B cell (primary cell): Measurements from ENCODE around the gene TMEM92. TPM values are rescaled to one million over a fixed set of nuclear protein-coding genes. Genes with fewer than 3 reads are reported as not detected.

ENCODE experiments used
- ATAC-seq: fragments of 200-7000 bp; cut with Tn5 transposase; one replicate; pipeline ENCODE4 v1.10.0; 2021; ENCODE audit warnings: low read depth, mild to moderate bottlenecking, moderate number of reproducible peaks, moderate library complexity
- CTCF ChIA-PET: fragments of 350-600 bp; sonication (Branson Sonifier 250); formaldehyde crosslinking; loops from one replicate; lab custom pipeline; 2021; ENCODE audit warnings: antibody characterized with exemption, inconsistent platforms; lab: Charles Lee
- POLR2A ChIA-PET: fragments of 350-600 bp; sonication (Branson Sonifier 250); formaldehyde crosslinking; loops from one replicate; lab custom pipeline; 2021; ENCODE audit warnings: antibody characterized with exemption; lab: Charles Lee
- DNase-seq: peaks from one replicate; pipeline ENCODE4 v3.0.0; 2013
- H2AFZ ChIP-seq: 2 replicates; pipeline ENCODE4 v1.6.1; 2012; ENCODE audit warnings: mild to moderate bottlenecking, low read depth, low read length; ENCODE audit not compliant: insufficient read depth, poor library complexity, severe bottlenecking
- H3K27ac ChIP-seq, 2 donors: 1 replicate in 1 of 2; 2 replicates in 1 of 2; pipeline ENCODE4 v1.5.1; 2012 to 2013; ENCODE audit warnings: low read length in 2 of 2, mild to moderate bottlenecking in 2 of 2, moderate library complexity in 1 of 2
- H3K27me3 ChIP-seq, 4 experiments: fragments of 200-600 bp in 1 of 4; sonication (generic) in 1 of 4; replicated peaks in 1 of 4; 1 replicate in 2 of 4; 2 replicates in 2 of 4; pipeline versions ENCODE4 v1.6.1 to v1.7.0; 2013 to 2016; ENCODE audit warnings: low read length in 3 of 4, mild to moderate bottlenecking in 2 of 4, mixed read lengths in 1 of 4, moderate library complexity in 1 of 4; ENCODE audit not compliant: insufficient read depth in 4 of 4, control insufficient read depth in 3 of 4; ENCODE audit errors: control extremely low read depth in 1 of 4
- H3K36me3 ChIP-seq, 2 experiments: replicated peaks in 1 of 2; 1 replicate in 1 of 2; 2 replicates in 1 of 2; pipeline versions ENCODE4 v1.6.1 to v1.7.1; 2013; ENCODE audit warnings: low read length in 1 of 2; ENCODE audit not compliant: insufficient read depth in 2 of 2, control insufficient read depth in 1 of 2; ENCODE audit errors: control extremely low read depth in 1 of 2, extremely low read depth in 1 of 2
- H3K4me1 ChIP-seq, 2 donors: fragments of 200-600 bp in 1 of 2; sonication (generic) in 1 of 2; 1 replicate in 1 of 2; 2 replicates in 1 of 2; pipeline versions ENCODE4 v1.5.1 to v1.6.1; 2013 to 2017; ENCODE audit warnings: low read length in 2 of 2; ENCODE audit not compliant: control insufficient read depth in 2 of 2, insufficient read depth in 2 of 2
- H3K4me2 ChIP-seq: replicated peaks from 2 replicates; pipeline ENCODE3; 2012; ENCODE audit warnings: mild to moderate bottlenecking, low read depth, low read length; ENCODE audit not compliant: poor library complexity, severe bottlenecking
- H3K4me3 ChIP-seq, 5 experiments: fragments of 200-600 bp in 1 of 5; sonication (generic) in 1 of 5; 1 replicate in 3 of 5; 2 replicates in 2 of 5; pipeline versions ENCODE4 v1.5.1 to v1.7.0; 2011 to 2016; ENCODE audit warnings: low read length in 4 of 5, mild to moderate bottlenecking in 4 of 5, low read depth in 2 of 5, control low read depth in 1 of 5, moderate library complexity in 1 of 5; ENCODE audit not compliant: insufficient read depth in 1 of 5; ENCODE audit errors: control extremely low read depth in 1 of 5, extremely low read depth in 1 of 5
- H3K79me2 ChIP-seq: fragments of 200-600 bp; sonication (generic); one replicate; pipeline ENCODE4 v1.6.0; 2016; ENCODE audit warnings: low read length; ENCODE audit not compliant: control insufficient read depth, insufficient read depth
- H3K9ac ChIP-seq: fragments of 200-600 bp; sonication (generic); 2 replicates; pipeline ENCODE4 v1.6.1; 2017; ENCODE audit warnings: mild to moderate bottlenecking, low read length, moderate library complexity
- H3K9me3 ChIP-seq, 3 donors: one replicate each; pipeline versions ENCODE4 v1.6.1 to v1.7.1; 2013; ENCODE audit warnings: low read length in 2 of 3; ENCODE audit not compliant: control insufficient read depth in 2 of 3, insufficient read depth in 1 of 3; ENCODE audit errors: control extremely low read depth in 1 of 3
- H4K20me1 ChIP-seq: 2 replicates; pipeline ENCODE4 v1.6.0; 2012; ENCODE audit warnings: mild to moderate bottlenecking, low read length; ENCODE audit not compliant: insufficient read depth, control insufficient read depth, poor library complexity, severe bottlenecking
- H3K27ac Mint-ChIP-seq: one replicate; pipeline ENCODE4 v1.8.0; 2021; ENCODE audit warnings: mixed read lengths
- H3K27me3 Mint-ChIP-seq: one replicate; pipeline ENCODE4 v1.8.0; 2021; ENCODE audit warnings: mixed read lengths
- H3K4me1 Mint-ChIP-seq: one replicate; pipeline ENCODE4 v1.8.0; 2021; ENCODE audit warnings: mixed read lengths
- H3K4me3 Mint-ChIP-seq: one replicate; pipeline ENCODE4 v1.8.0; 2021; ENCODE audit warnings: mixed read lengths
- H3K9me3 Mint-ChIP-seq: one replicate; pipeline ENCODE4 v1.8.0; 2022; ENCODE audit warnings: mixed read lengths; ENCODE audit not compliant: insufficient read depth
- CTCF ChIP-seq: fragments of 200-600 bp; IDR thresholded peaks from one replicate; pipeline ENCODE4 v1.8.0; 2022; ENCODE audit warnings: antibody characterized with exemption, mild to moderate bottlenecking
- EZH2 ChIP-seq: IDR thresholded peaks from 2 replicates; pipeline ENCODE4 v1.6.1; 2012; ENCODE audit warnings: borderline replicate concordance, low read depth, mild to moderate bottlenecking, moderate library complexity, low read length; ENCODE audit not compliant: insufficient read depth, poor library complexity, severe bottlenecking
- WGBS: methylation state at CpG from one replicate; pipeline ENCODE4 v1.1.5; 2013; ENCODE audit warnings: missing lambda C conversion rate; ENCODE audit not compliant: insufficient coverage; 5-methylcytosine and 5-hydroxymethylcytosine counted together
- intact Hi-C: fragments of 100-400 bp; cut with micrococcal nuclease; formaldehyde crosslinking; loops from one replicate; pipeline ENCODE4 v1.10.0; 2022
- polyA plus RNA-seq: library from polyadenylated mRNA; depleted of rRNA; stranded (reverse); fragments of >200 nt; gene quantifications from 2 replicates; pipeline ENCODE4 v1.2.3, GENCODE V29; 2012
- total RNA-seq, 2 donors: library from RNA; stranded (reverse); fragments of 120-200 nt in 1 of 2; gene quantifications; 1 replicate in 1 of 2; 2 replicates in 1 of 2; pipeline versions ENCODE4 v1.2.3 to v1.2.4, GENCODE V29; 2013 to 2022

TMEM92 gene
- total and polyA plus RNA-seq, 2 donors (not counting 1 experiment from before 2014, with no cell fraction given) = not detected

- H3K36me3 ChIP-seq = no peaks in the 10 kb centered on the region
- no peak overlapping the region for H3K4me3 Mint-ChIP-seq
- no peaks in the 10 kb centered on the region for H3K4me1 ChIP-seq
- H3K9me3 ChIP-seq = no peaks in the 10 kb centered on the region
- TF ChIP-seq EZH2 = no peak
- no peak for TF ChIP-seq CTCF
- H3K4me2 ChIP-seq = no peak overlapping the region
- no peaks in the 10 kb centered on the region for H3K79me2 ChIP-seq
- peaks cover 35% of the 10 kb centered on the region for H3K27me3 Mint-ChIP-seq
- H3K27ac ChIP-seq = no peak overlapping the region
- peaks cover 0 to 22% (median 7%) of the 10 kb centered on the region in 4 experiments for H3K27me3 ChIP-seq
- ChIA-PET POLR2A (no interaction called here), CTCF (interaction anchor here (1.4 kb wide), 1 partner anchor 141 kb away, joined by 5 read pairs; no protein-coding TSS in a partner anchor)
- no peaks in the 10 kb centered on the region for H4K20me1 ChIP-seq
- 71% methylated on average over 1 of the region's 3 CpGs for WGBS
- H3K4me3 ChIP-seq = no peak overlapping the region
- ATAC-seq (no peak), DNase-seq (no peak)
- no peak overlapping the region for H3K9ac ChIP-seq
- intact Hi-C loops = no loop called here
- H3K27ac Mint-ChIP-seq = no peak overlapping the region
- H2AFZ ChIP-seq = no peak overlapping the region
- H3K9me3 Mint-ChIP-seq = no peaks in the 10 kb centered on the region
- peaks cover 1% of the 10 kb centered on the region for H3K4me1 Mint-ChIP-seq
Observed at GRCh38 chr17:50310455-50311111, 36.3 kb downstream of the TMEM92 start.

- intact Hi-C loops = no loop called here
- Mint-ChIP-seq H3K4me1 (peaks cover 1% of the 10 kb centered on the region), H3K27ac (no peak overlapping the region), H3K27me3 (peaks cover 32% of the 10 kb centered on the region), H3K9me3 (no peaks in the 10 kb centered on the region), H3K4me3 (no peak overlapping the region)
- peaks cover 0 to 22% (median 7%) of the 10 kb centered on the region in 4 experiments for H3K27me3 ChIP-seq
- CTCF ChIA-PET = interaction anchor here (1.4 kb wide), 1 partner anchor 141 kb away, joined by 5 read pairs; no protein-coding TSS in a partner anchor
- H3K4me3 ChIP-seq = no peak overlapping the region
- H3K79me2 ChIP-seq = no peaks in the 10 kb centered on the region
- no peaks in the 10 kb centered on the region for H3K9me3 ChIP-seq
- no peak overlapping the region for H2AFZ ChIP-seq
- H3K4me1 ChIP-seq = no peaks in the 10 kb centered on the region
- no peak for DNase-seq
- TF ChIP-seq CTCF (no peak), EZH2 (no peak)
- H4K20me1 ChIP-seq = no peaks in the 10 kb centered on the region
- H3K36me3 ChIP-seq = no peaks in the 10 kb centered on the region
- no peak overlapping the region for H3K4me2 ChIP-seq
- no peak overlapping the region for H3K9ac ChIP-seq
- POLR2A ChIA-PET = no interaction called here
- ATAC-seq = no peak
- no peak overlapping the region for H3K27ac ChIP-seq
- WGBS = 83% methylated on average over 1 of the region's 1 CpG
Observed at GRCh38 chr17:50311112-50311460, 36.8 kb downstream of the TMEM92 start.
